ENCODE measurements around the gene TAOK3.

GRCh38 chr12:118219106-118219505 is 153.6 kb downstream of the TAOK3 start:
- TF ChIP-seq POLR2AphosphoS5 (IDR thresholded peaks at IDR 0.05; ENCODE audit: borderline replicate concordance, low read depth, low read length) (no peak), EZH2 (IDR thresholded peaks at IDR 0.05) (no peak)
